ENCODE measurements around the gene BOLA1. TPM values are rescaled to one million over a fixed set of nuclear protein-coding genes. Genes with fewer than 3 reads are reported as not detected.

The BOLA1 gene
- total and polyA plus RNA-seq, 2 of the 13 experiments (the other 11 are each of a cell fraction or from before 2014, with no cell fraction given): 3.2 to 4.2 TPM

GRCh38 chr1:149887456-149888246 lies 11.7 kb upstream of the BOLA1 start (continued):
- TF ChIP-seq AKNA (CRISPR knock-in tag; IDR thresholded peaks at IDR 0.05; ENCODE audit: borderline replicate concordance) (no peak; the same call in 1 of the 2 replicates), IKZF1 (IDR thresholded peaks at IDR 0.05) (no peak), AGO1 (IDR thresholded peaks at IDR 0.05; ENCODE audit: low read depth, low read length, poor library complexity, severe bottlenecking) (peak; percentile 56), MYNN (CRISPR knock-in tag; IDR thresholded peaks at IDR 0.05; ENCODE audit: low read depth) (no peak), GATAD1 (CRISPR knock-in tag; IDR thresholded peaks at IDR 0.05) (0 out of 2 replicates have a peak, but pooled peaks have one; percentile 53), ZFX (CRISPR knock-in tag; IDR thresholded peaks at IDR 0.05; ENCODE audit: low read depth) (peak; percentile 45), ZNF841 (CRISPR knock-in tag; IDR thresholded peaks at IDR 0.05; ENCODE audit: borderline replicate concordance) (no peak), SKIL (CRISPR knock-in tag; IDR thresholded peaks at IDR 0.05; ENCODE audit: borderline replicate concordance) (no peak), AKAP8 (CRISPR knock-in tag; IDR thresholded peaks at IDR 0.05) (no peak), SIN3A (IDR thresholded peaks at IDR 0.05; ENCODE audit: borderline replicate concordance, low read depth, low read length) (0 out of 2 replicates have a peak, but pooled peaks have one; percentile 41), ZNF567 (CRISPR knock-in tag; IDR thresholded peaks at IDR 0.05; ENCODE audit: borderline replicate concordance) (no peak), ZNF383 (CRISPR knock-in tag; IDR thresholded peaks at IDR 0.05; ENCODE audit: borderline replicate concordance) (no peak), FIP1L1 (IDR thresholded peaks at IDR 0.05; ENCODE audit: borderline replicate concordance, insufficient read depth, low read depth, low read length) (0 out of 2 replicates have a peak, but pooled peaks have one; percentile 98), POGZ (CRISPR knock-in tag; IDR thresholded peaks at IDR 0.05) (peak; percentile 25; the same call in 1 of the 2 replicates), FOXM1 (CRISPR knock-in tag; IDR thresholded peaks at IDR 0.05) (peak; percentile 10; the same call in 1 of the 2 replicates), PTBP1 (IDR thresholded peaks at IDR 0.05; ENCODE audit: low read depth, low read length, poor library complexity, severe bottlenecking) (no peak)
- TF ChIP-seq, protein P1, sequence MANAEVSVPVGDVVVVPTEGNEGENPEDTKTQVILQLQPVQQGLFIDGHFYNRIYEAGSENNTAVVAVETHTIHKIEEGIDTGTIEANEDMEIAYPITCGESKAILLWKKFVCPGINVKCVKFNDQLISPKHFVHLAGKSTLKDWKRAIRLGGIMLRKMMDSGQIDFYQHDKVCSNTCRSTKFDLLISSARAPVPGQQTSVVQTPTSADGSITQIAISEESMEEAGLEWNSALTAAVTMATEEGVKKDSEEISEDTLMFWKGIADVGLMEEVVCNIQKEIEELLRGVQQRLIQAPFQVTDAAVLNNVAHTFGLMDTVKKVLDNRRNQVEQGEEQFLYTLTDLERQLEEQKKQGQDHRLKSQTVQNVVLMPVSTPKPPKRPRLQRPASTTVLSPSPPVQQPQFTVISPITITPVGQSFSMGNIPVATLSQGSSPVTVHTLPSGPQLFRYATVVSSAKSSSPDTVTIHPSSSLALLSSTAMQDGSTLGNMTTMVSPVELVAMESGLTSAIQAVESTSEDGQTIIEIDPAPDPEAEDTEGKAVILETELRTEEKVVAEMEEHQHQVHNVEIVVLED (CRISPR knock-in tag; IDR thresholded peaks at IDR 0.05; ENCODE audit: borderline replicate concordance): peak; percentile 51; the same call in 1 of the 2 replicates

Data from HepG2 (cell line).